Neural cell (in vitro differentiated cells): ENCODE results near the gene KCNJ1.

ENCODE experiments used
- EP300 ChIP-seq: fragments of 450-650 bp; conservative IDR thresholded peaks from 2 replicates; pipeline ENCODE4 v1.6.1; 2014; ENCODE audit warnings: antibody characterized with exemption, mild to moderate bottlenecking, moderate library complexity; ENCODE audit not compliant: poor library complexity, severe bottlenecking
- EZH2 ChIP-seq: fragments of 200-600, 300-800 bp; shearing (Covaris generic), sonication (generic); IDR thresholded peaks from 2 replicates; pipeline ENCODE4 v1.6.1; 2014; ENCODE audit warnings: antibody characterized with exemption, low read length, borderline replicate concordance, mild to moderate bottlenecking; ENCODE audit not compliant: insufficient read depth, poor library complexity, severe bottlenecking
- RAD21 ChIP-seq: fragments of 450-650 bp; conservative IDR thresholded peaks from 2 replicates; pipeline ENCODE4 v1.6.1; 2014; ENCODE audit warnings: antibody characterized with exemption, mild to moderate bottlenecking, moderate library complexity
- TAF1 ChIP-seq: IDR thresholded peaks from 2 replicates; pipeline ENCODE4 v1.6.1; 2012; ENCODE audit warnings: low read depth
- TF ChIP-seq, protein P1 (sequence below): fragments of 450-650 bp; IDR thresholded peaks from 2 replicates; pipeline ENCODE4 v1.5.1; 2014; ENCODE audit warnings: antibody characterized with exemption, mild to moderate bottlenecking, moderate library complexity; ENCODE audit not compliant: poor library complexity, severe bottlenecking

GRCh38 chr11:128910576-128910975, 43.5 kb upstream of the KCNJ1 start:
- TF ChIP-seq, protein P1, sequence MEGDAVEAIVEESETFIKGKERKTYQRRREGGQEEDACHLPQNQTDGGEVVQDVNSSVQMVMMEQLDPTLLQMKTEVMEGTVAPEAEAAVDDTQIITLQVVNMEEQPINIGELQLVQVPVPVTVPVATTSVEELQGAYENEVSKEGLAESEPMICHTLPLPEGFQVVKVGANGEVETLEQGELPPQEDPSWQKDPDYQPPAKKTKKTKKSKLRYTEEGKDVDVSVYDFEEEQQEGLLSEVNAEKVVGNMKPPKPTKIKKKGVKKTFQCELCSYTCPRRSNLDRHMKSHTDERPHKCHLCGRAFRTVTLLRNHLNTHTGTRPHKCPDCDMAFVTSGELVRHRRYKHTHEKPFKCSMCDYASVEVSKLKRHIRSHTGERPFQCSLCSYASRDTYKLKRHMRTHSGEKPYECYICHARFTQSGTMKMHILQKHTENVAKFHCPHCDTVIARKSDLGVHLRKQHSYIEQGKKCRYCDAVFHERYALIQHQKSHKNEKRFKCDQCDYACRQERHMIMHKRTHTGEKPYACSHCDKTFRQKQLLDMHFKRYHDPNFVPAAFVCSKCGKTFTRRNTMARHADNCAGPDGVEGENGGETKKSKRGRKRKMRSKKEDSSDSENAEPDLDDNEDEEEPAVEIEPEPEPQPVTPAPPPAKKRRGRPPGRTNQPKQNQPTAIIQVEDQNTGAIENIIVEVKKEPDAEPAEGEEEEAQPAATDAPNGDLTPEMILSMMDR = no peak
- TF ChIP-seq EP300 (no peak), RAD21 (no peak), TAF1 (no peak), EZH2 (no peak)
